Nephron (organoid): ENCODE results near the gene GGA1.
A peak's percentile ranks its signal among the peaks of the same experiment; 100 is the strongest.

Experiments
- H3K27ac Mint-ChIP-seq, 3 experiments: 2 replicates each; pipeline ENCODE4 v1.8.0; 2020; ENCODE audit warnings: mixed read lengths in 3 of 3, mild to moderate bottlenecking in 2 of 3, moderate library complexity in 1 of 3
- H3K27me3 Mint-ChIP-seq: 2 replicates; pipeline ENCODE4 v1.8.0; 2021; ENCODE audit warnings: low read depth, mild to moderate bottlenecking, moderate library complexity, mixed read lengths
- H3K36me3 Mint-ChIP-seq: 2 replicates; pipeline ENCODE4 v1.8.0; 2020; ENCODE audit warnings: low read depth, mixed read lengths
- H3K4me1 Mint-ChIP-seq: 2 replicates; pipeline ENCODE4 v1.8.0; 2020; ENCODE audit warnings: mixed read lengths
- H3K4me3 Mint-ChIP-seq, 3 experiments: 2 replicates each; pipeline ENCODE4 v1.8.0; 2020; ENCODE audit warnings: mild to moderate bottlenecking in 3 of 3, mixed read lengths in 3 of 3, moderate library complexity in 2 of 3
- H3K9me3 Mint-ChIP-seq: 2 replicates; pipeline ENCODE4 v1.8.0; 2020; ENCODE audit warnings: mixed read lengths
- CTCF ChIP-seq, 3 experiments: fragments of 200-600 bp; sonication (generic); IDR thresholded peaks; one replicate each; pipeline ENCODE4 v1.5.0; 2021; ENCODE audit warnings: antibody characterized with exemption in 3 of 3; ENCODE audit not compliant: unreplicated experiment in 3 of 3

GGA1 gene

DNA sequence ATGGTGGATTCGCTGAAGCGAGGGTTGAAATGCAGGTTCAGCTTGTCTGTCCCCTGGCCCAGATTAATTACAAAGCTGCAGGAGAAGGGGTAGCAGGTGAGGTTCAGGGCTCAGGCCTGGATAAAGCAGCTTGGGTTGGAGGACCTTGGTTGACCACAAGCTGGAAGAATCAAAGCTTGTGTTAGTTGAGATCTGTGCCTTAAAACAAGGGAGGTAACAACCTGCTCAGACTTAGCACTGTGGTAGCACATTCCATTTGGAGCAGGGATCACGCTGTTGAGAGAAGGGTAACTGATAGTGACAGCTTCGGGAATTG is 38.0 kb upstream of the GGA1 start:
- TF ChIP-seq CTCF (IDR thresholded peaks at IDR 0.05; ENCODE audit: unreplicated experiment in 3 of 3) = no peak
- H3K4me1 Mint-ChIP-seq = peaks cover 7% of the 10 kb centered on the region

DNA sequence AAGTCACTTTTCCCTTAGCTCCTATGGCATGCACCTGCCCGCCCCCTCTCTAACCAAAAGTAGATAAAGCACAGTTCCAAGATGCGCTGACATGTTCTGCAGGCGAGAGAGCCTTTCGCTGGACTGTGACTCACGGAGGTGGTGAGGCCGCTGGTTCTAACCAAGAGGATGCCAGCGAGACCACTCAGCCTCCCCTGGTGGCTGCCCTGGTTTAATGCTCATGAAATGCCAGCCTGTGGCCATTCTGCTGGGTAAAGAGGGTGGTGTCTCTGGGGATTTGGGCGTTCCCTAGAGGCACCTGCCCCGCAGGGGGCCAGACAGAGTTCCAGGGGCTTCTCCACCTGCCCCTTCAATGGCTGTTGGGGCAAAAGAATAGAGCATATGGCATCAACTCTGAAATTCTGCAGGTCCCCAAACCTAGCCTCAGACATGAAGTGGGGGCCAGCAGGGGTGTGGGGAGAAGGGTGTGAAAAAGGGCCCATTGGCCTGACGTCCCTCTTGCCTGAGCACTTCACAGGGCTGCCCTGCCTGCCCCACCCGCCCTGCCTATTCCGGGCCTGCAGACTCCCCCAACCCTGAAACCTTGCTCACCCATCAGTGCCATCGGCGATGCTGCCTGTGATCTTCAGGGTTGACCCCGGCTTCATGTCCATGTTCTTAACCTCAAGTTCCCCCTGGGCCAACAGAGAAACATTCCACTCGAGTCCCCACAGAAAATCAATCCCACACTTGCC is 37.2 kb upstream of the GGA1 start:
- Mint-ChIP-seq H3K27me3 (peaks cover 3% of the 10 kb centered on the region), H3K9me3 (no peaks in the 10 kb centered on the region), H3K4me1 (peaks cover 7% of the 10 kb centered on the region), H3K36me3 (peaks cover 11% of the 10 kb centered on the region), H3K4me3 (no peak overlapping the region), H3K27ac (peak overlapping the region in 1 of 3 experiments; percentile 65)
- no peak for TF ChIP-seq CTCF (IDR thresholded peaks at IDR 0.05; ENCODE audit: unreplicated experiment in 3 of 3)

More for the DNA sequence above, 38.0 kb upstream of the GGA1 start:
- peaks cover 14% of the 10 kb centered on the region for H3K36me3 Mint-ChIP-seq
- H3K27me3 Mint-ChIP-seq = peaks cover 3% of the 10 kb centered on the region
- no peak overlapping the region for H3K4me3 Mint-ChIP-seq
- peak overlapping the region in 1 of 3 experiments; percentile 65 for H3K27ac Mint-ChIP-seq
- no peaks in the 10 kb centered on the region for H3K9me3 Mint-ChIP-seq

- Mint-ChIP-seq H3K27me3 (peaks cover 3% of the 10 kb centered on the region), H3K36me3 (peaks cover 11% of the 10 kb centered on the region), H3K4me1 (peaks cover 7% of the 10 kb centered on the region), H3K9me3 (no peaks in the 10 kb centered on the region), H3K4me3 (no peak overlapping the region), H3K27ac (no peak overlapping the region)
- TF ChIP-seq CTCF (IDR thresholded peaks at IDR 0.05; ENCODE audit: unreplicated experiment in 3 of 3) = no peak
Observed at GRCh38 chr22:37571992-37572373, 36.7 kb upstream of the GGA1 start.

DNA sequence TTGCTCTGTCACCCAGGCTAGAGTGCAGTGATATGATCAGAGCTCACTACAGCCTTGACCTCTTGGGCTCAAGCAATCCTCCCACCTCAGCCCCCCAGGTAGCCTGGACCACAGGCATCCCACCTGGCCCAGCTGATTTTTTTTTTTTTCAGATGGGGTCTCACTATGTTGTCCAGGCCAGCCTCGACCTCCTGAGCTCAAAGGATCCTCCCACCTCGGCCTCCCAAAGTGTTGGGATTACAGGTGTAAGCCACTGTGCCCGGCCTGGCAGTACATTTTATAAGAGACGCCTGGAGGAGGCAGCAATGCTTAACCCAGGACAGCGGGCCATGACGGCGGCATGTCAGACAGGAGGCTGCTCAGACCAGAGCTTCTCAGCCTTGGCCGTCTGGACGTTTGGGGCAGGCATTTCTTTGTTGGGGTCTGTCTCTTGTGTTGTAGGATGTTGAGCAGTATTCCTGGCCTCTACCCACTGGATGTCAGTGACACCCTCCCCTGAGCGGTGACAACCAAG is 33.1 kb upstream of the GGA1 start:
- Mint-ChIP-seq H3K4me1 (peaks cover 8% of the 10 kb centered on the region), H3K9me3 (no peaks in the 10 kb centered on the region), H3K36me3 (no peaks in the 10 kb centered on the region), H3K4me3 (no peak overlapping the region), H3K27ac (no peak overlapping the region), H3K27me3 (peaks cover 3% of the 10 kb centered on the region)
- TF ChIP-seq CTCF (IDR thresholded peaks at IDR 0.05; ENCODE audit: unreplicated experiment in 3 of 3) = no peak

DNA sequence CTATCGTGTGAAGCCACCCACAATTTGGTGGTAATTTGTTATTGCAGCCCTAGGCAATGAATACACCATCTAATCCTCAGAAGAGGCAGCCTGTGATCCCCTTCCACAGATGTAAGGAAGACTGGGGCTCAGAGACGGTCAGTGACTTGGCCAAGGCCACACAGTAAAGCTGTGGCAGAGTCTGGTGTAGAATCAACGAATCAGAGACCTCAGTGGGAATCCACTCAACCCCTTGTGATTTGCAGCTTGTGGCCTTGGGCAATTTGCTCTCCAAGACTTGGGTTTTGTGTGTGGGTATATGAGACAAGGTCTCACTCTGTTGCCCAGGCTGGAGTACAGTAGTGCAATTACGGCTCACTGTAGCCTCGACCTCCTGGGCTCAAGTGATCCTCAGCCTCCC is 30.6 kb upstream of the GGA1 start:
- TF ChIP-seq CTCF (IDR thresholded peaks at IDR 0.05; ENCODE audit: unreplicated experiment in 3 of 3) = no peak
- H3K9me3 Mint-ChIP-seq = no peaks in the 10 kb centered on the region
- peaks cover 19% of the 10 kb centered on the region for H3K4me1 Mint-ChIP-seq
- H3K27ac Mint-ChIP-seq = peak overlapping the region; percentile 7 to 39 (median 8)
- H3K4me3 Mint-ChIP-seq = no peak overlapping the region
- H3K27me3 Mint-ChIP-seq = peaks cover 6% of the 10 kb centered on the region
- H3K36me3 Mint-ChIP-seq = no peaks in the 10 kb centered on the region

DNA sequence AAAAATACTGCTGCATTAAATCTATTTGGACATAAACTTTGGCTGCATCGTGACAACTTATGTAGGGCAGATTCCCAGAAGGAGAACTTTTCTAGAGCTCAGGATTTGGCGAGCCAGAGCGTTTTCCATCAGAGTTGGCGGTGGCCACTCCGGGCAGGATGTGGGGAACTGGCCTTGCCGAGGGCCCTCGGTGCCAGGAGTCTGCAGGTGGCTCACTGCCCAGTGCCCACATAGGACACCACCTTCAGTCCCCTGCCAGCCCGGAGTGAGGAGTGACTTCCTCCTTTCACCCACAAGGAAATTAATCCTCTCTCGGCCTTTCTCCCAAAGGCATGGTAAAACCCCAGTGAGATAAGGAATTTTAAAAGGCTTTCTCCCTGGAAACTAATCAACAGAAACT is 27.1 kb upstream of the GGA1 start:
- no peak for TF ChIP-seq CTCF (IDR thresholded peaks at IDR 0.05; ENCODE audit: unreplicated experiment in 3 of 3)
- Mint-ChIP-seq H3K9me3 (no peaks in the 10 kb centered on the region), H3K27me3 (peaks cover 4% of the 10 kb centered on the region)

More for the DNA sequence above, 27.1 kb upstream of the GGA1 start:
- peak overlapping the region in 1 of 3 experiments; percentile 19 for H3K4me3 Mint-ChIP-seq
- H3K4me1 Mint-ChIP-seq = peaks cover 20% of the 10 kb centered on the region
- no peaks in the 10 kb centered on the region for H3K36me3 Mint-ChIP-seq
- H3K27ac Mint-ChIP-seq = peak overlapping the region; percentile 55 to 76 (median 63)
